Subcutaneous abdominal adipose tissue (tissue), 5 donors: Measurements from ENCODE around the gene REPS2.

Experiments
- H3K27ac ChIP-seq: one replicate; pipeline ENCODE4 v1.7.0; 2013; ENCODE audit warnings: low read depth, mild to moderate bottlenecking, inconsistent platforms, low read length, moderate library complexity
- H3K27me3 ChIP-seq, 5 donors: one replicate each; pipeline ENCODE4 v1.7.0; 2013; ENCODE audit warnings: low read length in 5 of 5, inconsistent platforms in 1 of 5; ENCODE audit not compliant: control insufficient read depth in 5 of 5, insufficient read depth in 4 of 5
- H3K36me3 ChIP-seq, 5 donors: one replicate each; pipeline ENCODE4 v1.7.0; 2013; ENCODE audit warnings: low read length in 5 of 5; ENCODE audit not compliant: control insufficient read depth in 5 of 5, insufficient read depth in 5 of 5
- H3K4me1 ChIP-seq, 5 donors: one replicate each; pipeline ENCODE4 v1.7.0; 2013; ENCODE audit warnings: low read length in 5 of 5, mild to moderate bottlenecking in 3 of 5, moderate library complexity in 1 of 5; ENCODE audit not compliant: control insufficient read depth in 5 of 5, insufficient read depth in 5 of 5
- H3K4me3 ChIP-seq, 5 donors: one replicate each; pipeline ENCODE4 v1.7.0; 2013; ENCODE audit warnings: low read length in 5 of 5, low read depth in 1 of 5
- H3K9ac ChIP-seq, 5 donors: one replicate each; pipeline ENCODE4 v1.7.0; 2013; ENCODE audit warnings: low read length in 5 of 5, mild to moderate bottlenecking in 4 of 5, moderate library complexity in 3 of 5
- H3K9me3 ChIP-seq, 5 donors: one replicate each; pipeline ENCODE4 v1.7.0; 2013; ENCODE audit warnings: low read length in 5 of 5; ENCODE audit not compliant: control insufficient read depth in 5 of 5
- donor health status: healthy.
- donor health status: healthy.
- donor health status: healthy.
- donor health status: healthy.
- donor health status: healthy.

Gene REPS2

DNA sequence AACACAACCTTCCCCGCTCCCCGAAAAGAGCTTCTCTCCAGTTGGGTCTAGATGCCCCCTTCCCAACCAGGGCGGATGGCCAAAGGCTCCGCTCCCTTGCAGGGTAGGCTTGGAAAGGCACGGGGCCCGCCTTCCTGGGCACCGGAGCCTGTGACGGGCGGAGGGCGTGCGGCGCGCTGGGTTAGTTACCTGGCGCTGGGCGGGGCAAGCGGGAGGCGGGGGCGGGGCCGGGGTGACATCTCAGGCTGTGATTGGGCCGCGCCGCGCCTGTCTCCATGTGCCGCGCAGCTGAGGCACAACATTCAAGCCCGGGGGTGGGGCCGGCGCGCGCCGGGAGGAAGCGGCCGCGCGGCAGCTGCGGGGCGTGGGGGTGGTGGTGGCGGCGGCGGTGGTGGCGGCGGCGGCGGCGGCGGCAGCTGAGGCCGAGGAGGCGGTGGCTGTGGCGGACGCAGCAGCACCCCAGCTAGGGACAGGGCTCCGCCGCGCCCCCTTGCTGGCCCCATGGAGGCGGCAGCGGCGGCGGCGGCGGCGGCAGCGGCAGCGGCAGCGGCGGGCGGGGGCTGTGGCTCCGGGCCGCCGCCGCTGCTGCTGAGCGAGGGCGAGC is at the start of gene REPS2:
Gene REPS2 (plus strand): TSS at position 298 of the 604 bp plus-strand sequence. CDS start 204 bp downstream, at position 502.
- Histone ChIP-seq H3K9ac (peak within 1 kb of the TSS in 2 of 5 donors; percentile 47 to 51), H3K27me3 (peaks cover 0 to 10% (median 7%) of the 10 kb centered on the region in 5 donors), H3K4me3 (peak within 1 kb of the TSS; percentile 60 to 68 (median 63)), H3K4me1 (peaks cover 0 to 14% (median 6%) of the 10 kb centered on the region in 5 donors), H3K36me3 (no peaks in the 10 kb centered on the region), H3K27ac (no peak within 1 kb of the TSS), H3K9me3 (peaks cover 0 to 7% (median 5%) of the 10 kb centered on the region in 5 donors)

DNA sequence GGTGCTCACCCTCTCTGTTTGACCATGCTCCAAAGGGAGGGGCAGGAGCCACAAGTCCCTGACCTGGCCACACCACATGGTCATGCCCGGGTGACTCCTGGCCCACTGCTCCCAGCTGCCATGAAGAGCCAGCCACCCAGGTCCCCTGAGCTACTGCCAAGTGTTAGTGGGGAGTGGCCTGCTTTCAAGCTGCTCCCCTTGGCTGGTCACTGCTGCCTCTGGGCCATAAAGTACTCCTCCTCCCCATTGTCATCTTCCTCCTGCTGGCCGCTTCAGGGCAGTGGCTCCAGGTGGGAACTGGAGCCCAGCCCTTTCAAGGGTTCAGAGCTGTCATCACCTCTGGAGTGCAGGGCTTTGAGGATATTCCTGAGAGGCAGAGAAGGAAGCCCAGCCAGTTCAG is 49.0 kb upstream of the REPS2 start:
- H3K9me3 ChIP-seq = no peaks in the 10 kb centered on the region
- no peaks in the 10 kb centered on the region for H3K36me3 ChIP-seq
- no peak overlapping the region for H3K4me3 ChIP-seq
- H3K27me3 ChIP-seq = peaks cover 3 to 24% (median 14%) of the 10 kb centered on the region in 5 donors
- no peak overlapping the region for H3K9ac ChIP-seq
- H3K27ac ChIP-seq = no peak overlapping the region
- peaks cover 0 to 3% (median 0%) of the 10 kb centered on the region in 5 donors for H3K4me1 ChIP-seq

DNA sequence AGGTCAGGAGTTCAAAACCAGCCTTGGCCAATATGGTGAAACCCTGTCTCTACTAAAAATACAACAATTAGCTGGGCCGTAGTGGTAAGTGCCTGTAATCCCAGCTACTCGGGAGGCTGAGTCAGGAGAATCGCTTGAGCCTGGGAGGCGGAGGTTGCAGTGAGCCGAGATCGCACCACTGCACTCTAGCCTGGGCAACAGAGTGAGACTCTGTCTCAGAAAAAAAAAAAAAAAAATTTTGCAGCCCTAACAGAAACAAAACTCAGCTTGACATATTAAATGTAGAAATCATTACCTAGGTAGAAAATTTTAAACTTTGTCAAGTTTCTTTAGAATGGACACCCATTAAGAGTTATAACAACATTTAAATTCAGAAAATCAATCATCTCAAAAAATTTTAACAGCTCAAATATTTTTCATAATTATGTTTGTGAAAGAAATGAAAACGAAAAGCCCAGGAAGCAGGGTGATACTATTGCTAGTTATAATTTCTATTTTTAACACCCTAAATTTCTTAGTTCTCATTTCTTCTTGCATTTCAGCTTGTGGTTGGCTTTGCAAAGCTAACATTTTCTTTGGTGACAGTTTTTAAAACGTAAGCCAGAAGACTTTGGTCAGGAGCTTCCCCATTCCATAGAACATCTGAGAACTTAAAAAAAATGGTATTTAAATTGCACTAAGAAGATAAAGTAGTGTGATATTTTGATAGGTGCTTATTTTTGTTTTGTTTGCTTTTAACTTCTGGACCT is 43.0 kb upstream of the REPS2 start:
- H3K4me3 ChIP-seq = no peak overlapping the region
- no peak overlapping the region for H3K9ac ChIP-seq
- H3K36me3 ChIP-seq = no peaks in the 10 kb centered on the region
- peaks cover 0 to 8% (median under 1%) of the 10 kb centered on the region in 5 donors for H3K27me3 ChIP-seq
- peaks cover 0 to 3% (median 0%) of the 10 kb centered on the region in 5 donors for H3K9me3 ChIP-seq
- no peak overlapping the region for H3K27ac ChIP-seq
- no peaks in the 10 kb centered on the region for H3K4me1 ChIP-seq

DNA sequence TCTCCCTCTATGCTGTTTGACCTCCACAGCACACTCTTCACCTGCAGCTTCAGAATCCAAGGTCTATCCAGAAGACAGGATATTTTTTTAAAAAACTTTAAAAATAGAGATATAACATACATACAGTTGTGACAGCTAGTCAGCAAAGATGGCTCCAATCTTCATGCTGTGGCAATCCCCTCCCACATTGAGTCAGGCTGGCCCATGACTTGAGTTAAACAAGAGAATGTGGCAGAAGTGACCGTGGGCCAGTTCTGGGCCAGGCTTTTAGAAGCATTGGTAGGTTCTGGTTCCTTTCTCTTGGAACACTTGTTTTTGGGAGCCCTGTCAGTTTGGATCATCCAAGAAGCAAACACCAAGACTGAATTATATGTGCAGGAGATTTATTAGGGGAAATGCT is 36.1 kb upstream of the REPS2 start:
- Histone ChIP-seq H3K36me3 (no peaks in the 10 kb centered on the region), H3K27ac (no peak overlapping the region)

DNA sequence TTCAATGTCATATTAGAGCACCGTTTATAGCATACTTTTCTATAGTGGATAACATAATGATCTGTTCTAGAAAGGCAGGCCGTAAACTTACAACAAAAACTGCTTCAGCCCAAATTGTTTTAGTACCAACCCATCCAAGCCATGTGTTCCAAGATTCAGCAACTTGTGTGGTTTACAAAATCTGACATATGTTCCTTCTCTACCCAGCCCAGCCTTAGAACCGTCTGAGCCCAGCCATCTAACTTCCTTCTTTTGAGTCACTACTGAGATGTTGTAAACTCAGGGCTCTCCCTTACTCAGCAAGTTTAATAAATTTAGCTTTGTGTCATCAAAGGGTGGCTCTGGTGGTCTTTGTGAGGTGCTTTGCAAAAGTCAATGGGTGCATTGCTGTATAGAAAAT is 32.4 kb upstream of the REPS2 start:
- Histone ChIP-seq H3K27ac (no peak overlapping the region), H3K27me3 (peaks cover 0 to 9% (median 5%) of the 10 kb centered on the region in 5 donors), H3K9ac (no peak overlapping the region), H3K9me3 (no peaks in the 10 kb centered on the region), H3K4me1 (no peaks in the 10 kb centered on the region), H3K36me3 (no peaks in the 10 kb centered on the region), H3K4me3 (no peak overlapping the region)

More for the DNA sequence above, 36.1 kb upstream of the REPS2 start:
- Histone ChIP-seq H3K4me1 (no peaks in the 10 kb centered on the region), H3K9ac (no peak overlapping the region), H3K9me3 (no peaks in the 10 kb centered on the region), H3K4me3 (no peak overlapping the region), H3K27me3 (peaks cover 0 to 9% (median 5%) of the 10 kb centered on the region in 5 donors)

GRCh38 chrX:16916561-16916960 is 29.9 kb upstream of the REPS2 start:
- Histone ChIP-seq H3K4me1 (no peaks in the 10 kb centered on the region), H3K9ac (no peak overlapping the region), H3K27ac (no peak overlapping the region), H3K27me3 (peaks cover 0 to 9% (median 2%) of the 10 kb centered on the region in 5 donors), H3K4me3 (no peak overlapping the region), H3K36me3 (no peaks in the 10 kb centered on the region), H3K9me3 (no peaks in the 10 kb centered on the region)

DNA sequence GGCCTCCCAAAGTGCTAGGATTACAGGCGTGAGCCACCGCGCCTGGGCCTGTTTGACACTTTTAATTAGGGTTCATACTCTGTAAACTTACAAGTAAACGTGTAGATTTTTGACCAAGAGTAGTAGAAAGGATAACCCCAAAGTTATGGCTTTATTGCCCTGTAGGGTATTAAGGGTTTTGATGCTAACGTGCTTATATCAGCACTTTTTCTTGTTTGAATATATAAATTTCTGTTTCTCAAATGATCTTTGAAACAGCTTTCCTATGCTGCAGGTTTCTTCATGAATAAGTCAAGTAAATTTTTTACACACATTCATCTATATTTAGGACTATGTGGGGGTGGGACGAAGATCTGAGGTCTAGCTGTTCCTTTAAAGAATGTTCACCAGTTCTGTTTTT is 29.3 kb upstream of the REPS2 start:
- H3K9ac ChIP-seq = no peak overlapping the region
- H3K4me3 ChIP-seq = no peak overlapping the region
- no peaks in the 10 kb centered on the region for H3K36me3 ChIP-seq
- H3K27me3 ChIP-seq = peaks cover 0 to 9% (median 2%) of the 10 kb centered on the region in 5 donors
- H3K27ac ChIP-seq = no peak overlapping the region
- no peaks in the 10 kb centered on the region for H3K4me1 ChIP-seq
- H3K9me3 ChIP-seq = no peaks in the 10 kb centered on the region

- Histone ChIP-seq H3K36me3 (no peaks in the 10 kb centered on the region), H3K9ac (no peak overlapping the region), H3K4me1 (no peaks in the 10 kb centered on the region), H3K4me3 (no peak overlapping the region), H3K27ac (no peak overlapping the region), H3K27me3 (peaks cover 0 to 7% (median 3%) of the 10 kb centered on the region in 5 donors), H3K9me3 (peaks cover 0 to 1% (median 0%) of the 10 kb centered on the region in 5 donors)
These were observed 27.5 kb upstream of the REPS2 start for GRCh38 chrX:16918979-16919378.

GRCh38 chrX:16920075-16920474 is 26.4 kb upstream of the REPS2 start:
- Histone ChIP-seq H3K9me3 (peaks cover 0 to 8% (median 5%) of the 10 kb centered on the region in 5 donors), H3K27ac (no peak overlapping the region), H3K27me3 (peaks cover 0 to 7% (median 0%) of the 10 kb centered on the region in 5 donors), H3K36me3 (no peaks in the 10 kb centered on the region), H3K4me3 (no peak overlapping the region), H3K9ac (no peak overlapping the region), H3K4me1 (no peaks in the 10 kb centered on the region)

DNA sequence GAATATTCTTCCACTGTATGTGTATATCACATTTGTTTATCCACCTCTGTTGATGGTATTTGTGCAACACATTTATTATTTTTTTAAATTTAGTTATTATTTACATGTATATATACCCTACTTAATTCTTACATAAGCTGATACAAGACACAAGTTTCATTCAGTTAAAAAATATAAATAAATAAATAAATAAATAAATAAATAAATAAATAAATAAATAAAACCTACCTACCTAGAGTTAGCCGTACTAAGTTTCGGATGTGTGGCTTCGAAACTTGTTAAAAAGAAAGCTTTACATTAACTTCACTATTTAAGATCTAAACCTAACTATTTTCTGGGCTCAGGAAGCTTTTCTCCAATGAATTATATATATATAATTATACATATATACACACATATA is 23.3 kb upstream of the REPS2 start:
- Histone ChIP-seq H3K27me3 (peaks cover 0 to 8% (median 0%) of the 10 kb centered on the region in 5 donors), H3K27ac (no peak overlapping the region), H3K9ac (no peak overlapping the region), H3K36me3 (no peaks in the 10 kb centered on the region), H3K4me3 (no peak overlapping the region), H3K9me3 (peaks cover 0 to 11% (median 6%) of the 10 kb centered on the region in 5 donors), H3K4me1 (no peaks in the 10 kb centered on the region)
